HG03521 (cell line): ENCODE measurements around the gene CNTNAP2.

Experiments used
- ATAC-seq: cut with Tn5 transposase; IDR thresholded peaks from one replicate; pipeline ENCODE4 v1.9.1; 2021; ENCODE audit warnings: mild to moderate bottlenecking, moderate library complexity; ENCODE audit not compliant: unreplicated experiment

Gene CNTNAP2

GRCh38 chr7:148153616-148154284 is 2037.1 kb downstream of the CNTNAP2 start:
- no peak for ATAC-seq

GRCh38 chr7:148155000-148155399 is 2038.4 kb downstream of the CNTNAP2 start:
- ATAC-seq = no peak

- ATAC-seq = no peak
Measured at GRCh38 chr7:148155826-148156225, 2039.2 kb downstream of the CNTNAP2 start.

GRCh38 chr7:148156233-148156632 is 2039.6 kb downstream of the CNTNAP2 start:
- no peak for ATAC-seq

- ATAC-seq = no peak
Measured at GRCh38 chr7:148159331-148159730, 2042.7 kb downstream of the CNTNAP2 start.

GRCh38 chr7:148161776-148162175 is 2045.2 kb downstream of the CNTNAP2 start:
- ATAC-seq = no peak

GRCh38 chr7:148162808-148163207 is 2046.2 kb downstream of the CNTNAP2 start:
- no peak for ATAC-seq

- ATAC-seq = no peak
Measured at GRCh38 chr7:148163246-148163645, 2046.6 kb downstream of the CNTNAP2 start.

GRCh38 chr7:148172920-148173319 is 2056.3 kb downstream of the CNTNAP2 start:
- ATAC-seq = no peak

- no peak for ATAC-seq
Measured at GRCh38 chr7:148173369-148173768, 2056.8 kb downstream of the CNTNAP2 start.

GRCh38 chr7:148174376-148174775 is 2057.8 kb downstream of the CNTNAP2 start:
- ATAC-seq = no peak

GRCh38 chr7:148175512-148175911 is 2058.9 kb downstream of the CNTNAP2 start:
- no peak for ATAC-seq

- no peak for ATAC-seq
Measured at GRCh38 chr7:148177972-148178371, 2061.4 kb downstream of the CNTNAP2 start.

GRCh38 chr7:148180075-148180474 is 2063.5 kb downstream of the CNTNAP2 start:
- ATAC-seq = no peak

- no peak for ATAC-seq
Measured at GRCh38 chr7:148182264-148182663, 2065.7 kb downstream of the CNTNAP2 start.

GRCh38 chr7:148185041-148185440 is 2068.4 kb downstream of the CNTNAP2 start:
- no peak for ATAC-seq

- no peak for ATAC-seq
Measured at GRCh38 chr7:148187471-148187870, 2070.9 kb downstream of the CNTNAP2 start.

GRCh38 chr7:148191391-148192065 is 2074.9 kb downstream of the CNTNAP2 start:
- no peak for ATAC-seq

- ATAC-seq = no peak
Measured at GRCh38 chr7:148192491-148192890, 2075.9 kb downstream of the CNTNAP2 start.

- ATAC-seq = no peak
Measured at GRCh38 chr7:148201992-148202391, 2085.4 kb downstream of the CNTNAP2 start.

GRCh38 chr7:148204639-148205304 is 2088.2 kb downstream of the CNTNAP2 start:
- ATAC-seq = no peak

- no peak for ATAC-seq
Measured at GRCh38 chr7:148209643-148210190, 2093.1 kb downstream of the CNTNAP2 start.
